ENCODE measurements around the gene SLC24A3.

GRCh38 chr20:19423900-19424620, 211.6 kb downstream of the SLC24A3 start:
- TF ChIP-seq CTCF (IDR thresholded peaks at IDR 0.05) (no peak), EZH2phosphoT487 (IDR thresholded peaks at IDR 0.05) (no peak), EZH2 (IDR thresholded peaks at IDR 0.05) (no peak)
